ENCODE measurements around the gene DNPH1. TPM values are rescaled to one million over a fixed set of nuclear protein-coding genes. Genes with fewer than 3 reads are reported as not detected.

The DNPH1 gene, protein sequence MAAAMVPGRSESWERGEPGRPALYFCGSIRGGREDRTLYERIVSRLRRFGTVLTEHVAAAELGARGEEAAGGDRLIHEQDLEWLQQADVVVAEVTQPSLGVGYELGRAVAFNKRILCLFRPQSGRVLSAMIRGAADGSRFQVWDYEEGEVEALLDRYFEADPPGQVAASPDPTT
- total RNA-seq (2022; extraction: Qiagen RNA extraction): 77.1 to 92.6 TPM (median 87.3 TPM) in 5 replicates

DNA sequence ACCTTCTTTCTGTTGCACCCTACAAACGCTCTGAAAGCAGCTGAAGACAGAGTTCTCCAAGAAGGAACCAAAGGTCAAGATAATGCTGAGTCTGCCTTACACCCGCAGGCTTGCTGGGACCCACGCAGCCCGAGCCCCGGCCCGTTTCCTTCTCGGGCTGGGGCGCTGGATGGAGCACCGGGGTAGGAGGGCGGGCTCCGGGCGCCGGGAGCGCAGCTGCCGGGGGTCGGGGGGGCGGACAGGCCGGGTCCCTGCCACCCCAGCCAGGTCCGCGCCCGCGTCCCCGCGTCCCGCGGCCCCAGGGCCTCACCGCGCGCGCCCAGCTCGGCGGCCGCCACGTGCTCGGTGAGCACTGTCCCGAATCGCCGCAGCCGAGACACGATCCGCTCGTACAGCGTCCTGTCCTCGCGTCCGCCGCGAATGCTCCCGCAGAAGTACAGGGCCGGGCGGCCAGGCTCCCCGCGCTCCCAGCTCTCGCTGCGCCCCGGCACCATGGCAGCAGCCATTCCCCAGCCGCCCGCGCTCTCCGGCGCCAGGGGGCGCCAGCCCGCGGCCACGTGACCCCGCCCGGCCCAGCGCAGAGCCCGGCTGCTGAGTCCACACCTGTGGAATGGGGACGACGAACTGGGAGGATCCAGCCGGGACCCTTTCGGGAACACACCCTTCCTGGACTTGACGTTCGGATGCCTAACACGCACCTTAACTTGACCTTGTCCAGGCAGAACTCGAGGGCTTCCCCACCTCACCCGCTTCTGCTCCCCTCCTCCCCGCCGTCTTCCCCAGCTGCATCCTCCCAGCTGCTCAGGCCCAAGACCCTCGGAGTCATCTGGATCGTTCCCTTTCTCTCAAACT lies at the start of gene DNPH1:
TSS of gene DNPH1 (minus strand) at position 531 of the 852 bp plus-strand sequence. CDS start at position 506, 25 bp downstream.

DNA sequence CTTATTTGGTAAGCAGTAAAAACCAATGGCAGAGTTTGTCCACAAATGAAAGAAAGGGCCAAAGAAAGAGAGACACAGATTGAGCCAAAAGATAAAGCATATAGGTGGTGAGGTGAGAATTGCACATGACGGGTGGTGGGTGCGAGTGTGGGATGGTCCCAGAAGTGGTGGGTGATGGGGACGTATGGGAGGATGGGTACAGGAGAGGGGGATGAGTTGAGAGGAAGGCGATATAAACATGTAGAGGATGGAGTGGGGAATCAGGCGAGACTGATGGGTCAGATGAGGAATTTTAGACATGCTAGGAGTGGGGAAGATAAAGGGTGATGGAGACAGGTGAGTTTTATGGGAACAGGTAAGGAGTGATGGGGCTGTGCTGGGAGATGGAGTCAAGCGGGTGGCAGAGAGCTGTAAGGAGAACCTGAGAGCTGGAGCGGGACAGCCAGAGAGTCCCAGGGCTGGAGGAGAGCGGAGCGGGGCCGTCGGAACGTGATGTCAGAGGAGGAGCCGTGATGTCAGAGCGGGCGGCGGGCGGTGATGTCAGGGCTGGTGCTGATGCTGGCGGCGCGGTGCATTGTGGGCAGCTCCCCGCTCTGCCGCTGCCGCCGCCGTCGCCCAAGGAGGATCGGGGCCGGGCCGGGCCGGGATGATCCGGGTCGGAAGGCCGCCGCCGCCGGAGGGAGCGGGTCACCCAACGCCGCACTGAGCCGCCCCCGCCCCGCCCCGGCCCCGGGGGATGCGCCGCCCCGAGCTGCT lies 13.8 kb upstream of the DNPH1 start, which contains the start of gene TTBK1:
TSS of gene TTBK1 (plus strand) at position 574 of the 756 bp plus-strand sequence. CDS start 3,180 bp downstream, outside the sequence.

DNA sequence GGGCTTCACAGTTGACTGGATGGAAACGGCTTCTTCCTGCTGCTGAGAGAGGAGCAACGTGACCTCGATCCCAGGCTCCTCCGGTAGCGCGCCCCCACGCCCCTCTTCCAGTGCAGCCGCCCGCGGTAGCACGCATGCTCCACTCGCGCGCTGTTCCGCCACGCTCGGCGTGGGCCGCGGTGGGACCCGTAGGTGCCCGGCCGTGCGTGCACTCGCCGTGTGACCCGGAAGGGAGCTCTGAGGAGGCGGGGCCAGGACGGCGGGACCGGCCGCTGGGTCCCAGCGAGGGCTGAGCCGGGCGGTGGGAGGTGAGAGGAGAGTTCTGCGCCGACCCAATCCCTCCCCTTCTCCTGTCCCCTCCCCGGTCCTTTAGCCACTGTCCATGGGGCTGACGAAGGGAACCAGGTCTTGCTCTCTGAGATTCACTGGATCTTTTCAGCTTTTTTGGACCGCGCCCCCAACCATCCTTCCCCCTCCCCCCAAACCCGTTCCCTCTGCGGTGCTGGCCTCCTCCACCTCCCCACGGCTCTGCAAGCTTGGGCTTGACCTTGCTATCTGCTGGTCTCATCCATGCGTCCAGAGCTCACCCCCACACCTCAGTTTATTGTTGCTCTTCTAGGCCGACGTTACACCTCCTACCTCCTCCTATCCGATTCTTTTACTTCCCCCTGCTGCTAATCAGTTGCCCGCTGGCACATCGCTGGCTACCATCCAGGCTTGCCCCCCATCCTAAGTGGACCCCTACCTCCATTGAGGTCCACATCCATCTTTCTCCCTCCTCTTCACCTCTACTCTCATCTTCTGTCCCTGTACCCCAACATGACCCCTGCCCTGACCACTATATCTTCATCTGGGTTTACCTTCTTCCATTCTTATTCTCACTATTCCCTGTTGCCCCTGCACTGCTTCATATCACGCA lies 47.1 kb downstream of the DNPH1 start, which contains the start of gene CUL9:
TSS of gene CUL9 (plus strand) at position 255 of the 919 bp plus-strand sequence. CDS start 2,115 bp downstream, outside the sequence.

Other genes starting within 250 kb of the DNPH1 start
- 28.4 to 31.5 TPM (median 29.7 TPM) in 5 replicates for gene PPP2R5D, start 244.9 kb downstream of the DNPH1 start, total RNA-seq (2022; extraction: Qiagen RNA extraction)
- gene MEA1, start 215.5 kb downstream of the DNPH1 start, total RNA-seq (2022; extraction: Qiagen RNA extraction): 93.9 to 110 TPM (median 98.0 TPM) in 5 replicates
- 25.9 to 28.6 TPM (median 27.3 TPM) in 5 replicates for gene KLHDC3, start 215.2 kb downstream of the DNPH1 start, total RNA-seq (2022; extraction: Qiagen RNA extraction)
- gene RRP36, start 207.9 kb downstream of the DNPH1 start, total RNA-seq (2022; extraction: Qiagen RNA extraction): 70.2 to 79.1 TPM (median 72.4 TPM) in 5 replicates
- gene CUL7, start 175.6 kb downstream of the DNPH1 start, total RNA-seq (2022; extraction: Qiagen RNA extraction): 5.4 to 8.8 TPM (median 8.4 TPM) in 5 replicates
- gene MRPL2, start 170.0 kb downstream of the DNPH1 start, total RNA-seq (2022; extraction: Qiagen RNA extraction): 51.6 to 56.6 TPM (median 55.3 TPM) in 5 replicates
- 4.9 to 8.2 TPM (median 6.4 TPM) in 5 replicates for gene KLC4, start 169.8 kb downstream of the DNPH1 start, total RNA-seq (2022; extraction: Qiagen RNA extraction)
- gene PTK7, start 153.2 kb downstream of the DNPH1 start, total RNA-seq (2022; extraction: Qiagen RNA extraction): 4.0 to 5.0 TPM (median 4.4 TPM) in 5 replicates
- 12.2 to 17.9 TPM (median 16.7 TPM) in 5 replicates for gene SRF, start 58.2 kb downstream of the DNPH1 start, total RNA-seq (2022; extraction: Qiagen RNA extraction)
- gene CUL9, start 47.3 kb downstream of the DNPH1 start, total RNA-seq (2022; extraction: Qiagen RNA extraction): 6.1 to 9.7 TPM (median 9.2 TPM) in 5 replicates
- gene TTBK1, start 14.0 kb upstream of the DNPH1 start, total RNA-seq (2022; extraction: Qiagen RNA extraction): 0.02 to 0.07 TPM (median 0.05 TPM) in 5 replicates
- not detected in 5 replicates for gene SLC22A7, start 68.8 kb upstream of the DNPH1 start, total RNA-seq (2022; extraction: Qiagen RNA extraction)
- 0.11 to 0.71 TPM (median 0.28 TPM) in 5 replicates for gene CRIP3, start 79.3 kb upstream of the DNPH1 start, total RNA-seq (2022; extraction: Qiagen RNA extraction)
- 4.1 to 6.3 TPM (median 5.9 TPM) in 5 replicates for gene ZNF318, start 140.2 kb upstream of the DNPH1 start, total RNA-seq (2022; extraction: Qiagen RNA extraction)
- gene ABCC10, start 198.1 kb upstream of the DNPH1 start, total RNA-seq (2022; extraction: Qiagen RNA extraction): 4.4 to 10.1 TPM (median 9.4 TPM) in 5 replicates
- 4.5 to 7.3 TPM (median 7.0 TPM) in 5 replicates for gene DLK2, start 226.1 kb upstream of the DNPH1 start, total RNA-seq (2022; extraction: Qiagen RNA extraction)
- gene TJAP1, start 248.1 kb upstream of the DNPH1 start, total RNA-seq (2022; extraction: Qiagen RNA extraction): 14.9 to 21.6 TPM (median 17.8 TPM) in 5 replicates